Sigmoid colon (tissue), 4 donors: ENCODE data around the gene QARS1.

Experiments used
- EP300 ChIP-seq, 4 donors: sonication (generic); formaldehyde crosslinking; IDR thresholded peaks; one replicate each; pipeline ENCODE4 v1.6.1; 2017; ENCODE audit warnings: antibody characterized with exemption in 4 of 4
- POLR2A ChIP-seq, 2 donors: fragments of 450-650 bp; IDR thresholded peaks; one replicate each; pipeline ENCODE4 v1.6.1; 2016; ENCODE audit warnings: antibody characterized with exemption in 2 of 2, mild to moderate bottlenecking in 2 of 2, moderate library complexity in 2 of 2

DNA sequence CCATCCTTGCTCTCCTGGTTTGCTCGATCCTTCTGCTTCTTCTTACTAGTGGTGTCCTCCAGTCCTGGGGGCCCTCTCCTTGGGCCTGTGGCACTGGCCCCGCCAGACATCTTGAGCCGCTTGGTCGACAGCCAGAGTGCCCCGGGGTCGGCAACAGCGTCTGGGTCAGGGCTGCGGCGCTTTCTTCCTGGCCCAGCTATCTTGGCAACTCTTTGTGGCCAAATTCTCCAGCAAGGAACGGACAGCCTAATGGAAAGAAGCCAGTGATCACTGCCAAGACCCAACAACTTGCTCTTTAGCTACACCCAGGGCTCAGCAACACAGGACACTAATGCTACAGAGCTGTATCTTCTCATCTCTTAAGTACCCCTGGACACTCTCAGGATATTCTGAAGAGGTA is 14.5 kb upstream of the QARS1 start:
- TF ChIP-seq POLR2A (IDR thresholded peaks at IDR 0.05), result no peak
- no peak for TF ChIP-seq EP300 (IDR thresholded peaks at IDR 0.05)
